ENCODE results near the gene CHRM5.

CHRM5 gene, protein sequence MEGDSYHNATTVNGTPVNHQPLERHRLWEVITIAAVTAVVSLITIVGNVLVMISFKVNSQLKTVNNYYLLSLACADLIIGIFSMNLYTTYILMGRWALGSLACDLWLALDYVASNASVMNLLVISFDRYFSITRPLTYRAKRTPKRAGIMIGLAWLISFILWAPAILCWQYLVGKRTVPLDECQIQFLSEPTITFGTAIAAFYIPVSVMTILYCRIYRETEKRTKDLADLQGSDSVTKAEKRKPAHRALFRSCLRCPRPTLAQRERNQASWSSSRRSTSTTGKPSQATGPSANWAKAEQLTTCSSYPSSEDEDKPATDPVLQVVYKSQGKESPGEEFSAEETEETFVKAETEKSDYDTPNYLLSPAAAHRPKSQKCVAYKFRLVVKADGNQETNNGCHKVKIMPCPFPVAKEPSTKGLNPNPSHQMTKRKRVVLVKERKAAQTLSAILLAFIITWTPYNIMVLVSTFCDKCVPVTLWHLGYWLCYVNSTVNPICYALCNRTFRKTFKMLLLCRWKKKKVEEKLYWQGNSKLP

DNA sequence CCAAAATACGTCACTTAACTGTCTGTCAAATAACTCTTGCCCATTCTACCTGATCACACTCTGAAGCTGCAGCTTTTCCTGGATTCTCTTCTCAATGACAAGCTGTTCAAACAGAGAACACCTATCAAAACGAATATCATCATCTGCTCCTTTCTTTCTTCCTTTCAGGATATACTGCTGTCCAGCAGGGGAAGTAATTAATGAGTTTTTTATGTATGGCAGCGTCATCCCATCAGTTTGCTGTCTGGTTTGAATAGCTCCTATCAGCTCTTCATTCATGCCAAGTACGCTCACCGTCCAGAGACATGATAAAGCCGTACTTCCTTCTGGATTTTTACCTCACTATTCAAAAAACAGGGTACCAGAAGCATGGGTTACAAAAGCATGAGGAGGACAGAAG, at the start of gene CHRM5:
TSS of gene CHRM5 (plus strand) at position 274 of the 400 bp plus-strand sequence. CDS start 94,221 bp downstream, outside the sequence.
- DNase-seq (ENCODE audit: low read depth) = no peak

GRCh38 chr15:33923446-33923845, 44.9 kb upstream of the CHRM5 start:
- no peak for DNase-seq (ENCODE audit: low read depth)

DNA sequence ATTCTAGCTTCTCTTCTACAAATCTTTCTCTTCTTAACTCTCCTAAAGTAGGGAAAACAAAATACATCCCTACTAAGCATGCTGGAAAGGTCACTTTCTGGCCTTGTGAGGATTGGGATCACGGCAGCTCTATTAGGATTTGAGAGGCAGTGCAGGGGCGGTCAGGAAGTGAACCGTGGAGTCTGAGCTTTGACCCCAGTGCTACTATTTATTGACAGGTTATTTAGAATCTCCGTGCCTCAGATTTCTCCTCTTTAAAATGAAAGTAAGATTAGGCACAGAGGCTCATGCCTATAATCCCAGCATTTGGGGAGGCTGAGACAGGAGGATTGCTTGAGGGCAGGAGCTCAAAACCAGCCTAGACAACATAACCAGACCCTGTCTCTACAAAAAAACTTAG, 42.0 kb upstream of the CHRM5 start:
- no peak for DNase-seq (ENCODE audit: low read depth)

DNA sequence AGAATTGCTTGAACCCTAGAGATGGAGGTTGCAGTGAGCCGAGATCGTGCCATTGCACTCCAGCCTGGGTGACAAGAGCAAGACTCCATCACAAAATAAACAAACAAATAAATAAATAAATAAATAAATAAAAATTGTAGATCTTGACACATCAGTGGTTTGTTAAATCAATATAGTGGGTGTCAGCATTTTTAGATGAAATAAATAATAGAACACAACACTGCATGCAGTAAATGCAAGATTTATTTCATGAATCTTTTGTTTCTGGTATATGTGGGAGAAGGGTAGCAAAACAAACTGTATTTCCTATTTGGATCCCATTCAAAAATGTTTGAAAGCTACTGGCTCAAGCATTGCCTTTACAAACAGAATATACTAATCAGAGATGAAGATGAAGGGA, 35.6 kb upstream of the CHRM5 start:
- no peak for DNase-seq (ENCODE audit: low read depth)

- no peak for DNase-seq (ENCODE audit: low read depth)
Observed at GRCh38 chr15:33934396-33934795, 33.9 kb upstream of the CHRM5 start.

DNA sequence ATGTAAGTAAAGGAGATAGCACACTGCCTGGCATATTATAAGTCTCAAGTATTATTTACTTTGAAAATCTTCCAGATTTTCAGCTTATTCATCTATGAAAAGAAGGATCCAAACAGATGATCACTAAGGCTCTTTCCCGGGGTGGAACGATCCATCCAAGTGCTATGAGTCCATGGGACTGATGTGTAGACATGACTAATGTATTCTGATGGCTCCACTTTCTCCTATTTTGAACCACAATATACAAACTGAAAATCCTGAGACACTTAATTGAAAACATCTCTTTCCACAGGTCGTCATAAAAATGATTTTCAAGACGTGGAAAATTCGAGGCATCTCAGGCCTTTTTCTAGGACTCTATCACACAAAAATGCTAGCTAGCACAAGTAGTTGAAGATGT, 33.4 kb upstream of the CHRM5 start:
- no peak for DNase-seq (ENCODE audit: low read depth)

- DNase-seq (ENCODE audit: low read depth) = no peak
Observed at GRCh38 chr15:33941279-33942063, 26.8 kb upstream of the CHRM5 start.

DNA sequence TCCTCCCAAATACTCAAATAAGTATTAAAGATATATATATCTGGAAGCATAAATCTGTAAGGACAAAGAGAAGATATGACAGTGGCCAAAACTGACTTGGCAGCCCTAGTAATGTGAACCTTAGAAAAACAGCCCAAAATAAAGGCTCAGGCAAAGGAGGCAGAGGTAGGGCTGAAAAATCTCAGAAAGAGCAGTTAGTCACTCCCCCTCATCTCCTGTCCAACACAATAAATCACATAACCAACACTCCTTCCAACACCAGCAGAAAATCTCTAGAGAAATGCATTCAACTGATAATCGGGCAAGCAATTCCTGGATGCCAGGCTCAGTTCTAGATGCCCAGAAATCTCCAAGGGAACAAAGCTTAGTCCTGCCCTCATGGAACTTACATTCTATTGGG, 22.1 kb upstream of the CHRM5 start:
- DNase-seq (ENCODE audit: low read depth) = no peak

GRCh38 chr15:33955945-33956344, 12.4 kb upstream of the CHRM5 start:
- no peak for DNase-seq (ENCODE audit: low read depth)

DNA sequence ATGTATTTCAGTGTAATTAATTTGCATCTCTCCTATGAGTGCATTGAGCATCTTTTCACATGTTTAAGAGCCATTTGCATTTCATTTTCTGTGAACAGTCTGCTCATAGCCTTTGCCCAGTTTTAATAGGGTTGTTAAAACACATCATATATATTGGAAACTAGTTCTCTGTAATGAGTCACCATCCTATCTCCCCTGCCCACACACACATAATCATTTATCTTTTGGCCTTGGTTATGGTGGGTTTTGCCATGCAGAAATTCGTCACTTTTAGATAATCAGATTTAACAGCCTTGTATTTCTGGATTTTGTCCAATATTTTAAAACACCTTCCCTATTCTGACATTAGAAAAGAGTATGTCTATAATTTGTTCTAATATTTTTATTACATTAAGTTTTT, 11.9 kb upstream of the CHRM5 start:
- DNase-seq (ENCODE audit: low read depth) = no peak

DNA sequence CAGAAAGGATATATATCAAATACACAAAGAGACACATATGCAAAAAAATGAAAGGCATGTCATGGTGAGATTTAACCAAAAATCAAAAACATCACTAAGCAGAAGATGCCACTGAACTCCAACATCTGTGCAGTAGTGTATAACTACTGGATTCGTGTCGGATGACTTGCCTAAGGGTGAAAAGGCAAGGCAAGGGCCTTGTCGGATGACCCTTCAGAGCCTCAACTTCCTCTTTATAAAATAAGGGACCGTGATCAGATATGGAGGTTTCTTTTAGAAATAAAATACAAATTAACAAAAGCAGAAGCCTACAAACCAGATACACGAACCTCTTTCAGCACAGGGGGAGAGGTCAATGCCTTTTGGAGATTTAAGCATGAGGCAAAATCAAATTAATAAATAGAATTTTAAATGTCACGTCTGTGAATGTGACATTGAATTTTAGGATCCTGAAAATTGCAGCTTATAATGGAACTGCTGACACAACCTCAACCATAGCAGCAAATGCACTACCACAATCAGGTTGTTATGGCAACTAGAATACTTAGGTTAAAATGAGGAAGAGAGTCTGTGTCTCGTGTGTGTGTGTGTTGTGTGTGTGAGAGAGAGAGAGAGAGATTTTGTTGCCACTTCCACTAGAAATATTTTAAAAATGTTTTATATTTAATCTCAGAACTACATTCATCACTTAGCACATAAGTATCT, 8.3 kb upstream of the CHRM5 start:
- DNase-seq (ENCODE audit: low read depth) = no peak

DNA sequence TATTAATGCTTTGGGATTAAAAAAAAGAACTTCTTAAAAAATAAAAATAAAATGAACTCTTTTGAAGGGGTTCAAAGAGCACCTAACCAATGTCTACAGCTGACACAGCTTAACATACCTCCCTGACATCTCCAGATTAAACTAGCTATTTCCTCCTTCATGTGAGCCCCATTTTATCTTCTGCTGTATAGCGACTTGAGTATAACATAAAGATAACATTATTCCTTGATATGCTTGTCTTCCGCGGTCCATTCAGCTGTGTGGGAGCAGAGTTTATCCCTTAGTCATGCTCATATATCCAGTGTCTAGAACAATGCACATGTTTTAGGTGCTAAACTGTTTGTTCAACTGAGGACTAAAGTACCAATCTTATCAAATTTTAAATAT, 7.8 kb upstream of the CHRM5 start:
- no peak for DNase-seq (ENCODE audit: low read depth)

DNA sequence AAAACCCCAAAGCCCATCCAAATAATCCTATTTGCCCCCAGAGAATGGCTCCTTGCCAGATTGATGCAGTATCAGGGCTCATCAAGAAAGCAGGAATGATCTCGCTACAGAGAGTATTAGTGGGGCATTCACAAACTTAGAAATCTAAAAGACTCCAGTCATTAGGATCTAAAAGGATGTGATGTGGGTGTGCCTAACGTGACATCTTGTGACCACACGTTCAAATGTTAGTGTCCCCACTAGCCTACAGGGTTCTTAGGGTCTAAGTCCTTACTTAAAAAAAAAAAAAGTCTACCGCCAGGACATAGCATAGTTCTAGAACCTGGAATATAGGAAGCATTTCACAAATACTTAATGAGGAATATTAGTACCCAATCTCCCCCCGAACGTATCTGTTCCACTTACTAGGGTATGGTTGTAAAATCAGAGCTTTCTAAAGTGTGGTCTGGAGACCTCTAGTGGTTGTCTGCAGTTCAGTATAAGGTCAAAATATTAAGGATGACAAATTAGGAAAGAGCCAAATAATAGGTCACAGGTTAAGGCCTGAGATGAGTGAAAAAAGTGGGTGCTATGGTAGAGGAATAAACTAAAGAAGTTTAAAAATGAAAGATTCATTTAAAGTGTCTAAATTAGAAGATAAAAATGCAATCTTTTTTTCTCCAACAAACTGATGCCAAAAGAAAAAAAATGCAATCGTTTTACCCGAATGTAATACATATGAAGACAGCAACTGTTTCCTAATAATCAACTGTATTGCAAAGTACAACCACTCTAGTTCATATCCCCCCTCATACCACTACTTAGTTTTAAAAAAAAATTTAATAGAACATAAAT, 4.2 kb upstream of the CHRM5 start:
- DNase-seq (ENCODE audit: low read depth) = no peak

- DNase-seq (ENCODE audit: low read depth) = no peak
Observed at GRCh38 chr15:33964665-33965040, 3.6 kb upstream of the CHRM5 start.

GRCh38 chr15:33968821-33969220, 524 bp downstream of the CHRM5 start:
- DNase-seq (ENCODE audit: low read depth) = no peak

DNA sequence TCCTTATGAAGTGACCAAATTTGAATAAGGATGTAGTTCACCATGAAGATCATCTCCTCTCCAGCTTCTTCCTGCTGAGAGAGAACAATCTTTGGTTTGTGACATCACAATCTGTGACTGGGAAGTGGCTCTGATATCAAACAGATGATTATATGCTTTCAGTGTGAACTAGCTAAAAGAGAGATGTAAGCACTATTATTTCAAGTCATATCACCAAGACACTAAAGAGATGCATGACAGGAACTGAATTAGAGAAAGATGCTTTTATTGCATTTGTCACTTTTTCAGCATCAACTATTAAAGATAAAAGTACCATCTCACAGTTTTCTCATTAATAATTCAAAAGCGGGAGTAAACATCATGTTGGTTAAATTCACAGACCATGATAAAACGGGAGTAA, 3.5 kb downstream of the CHRM5 start:
- DNase-seq (ENCODE audit: low read depth) = no peak

- no peak for DNase-seq (ENCODE audit: low read depth)
Observed at GRCh38 chr15:33975022-33975565, 6.8 kb downstream of the CHRM5 start.

DNA sequence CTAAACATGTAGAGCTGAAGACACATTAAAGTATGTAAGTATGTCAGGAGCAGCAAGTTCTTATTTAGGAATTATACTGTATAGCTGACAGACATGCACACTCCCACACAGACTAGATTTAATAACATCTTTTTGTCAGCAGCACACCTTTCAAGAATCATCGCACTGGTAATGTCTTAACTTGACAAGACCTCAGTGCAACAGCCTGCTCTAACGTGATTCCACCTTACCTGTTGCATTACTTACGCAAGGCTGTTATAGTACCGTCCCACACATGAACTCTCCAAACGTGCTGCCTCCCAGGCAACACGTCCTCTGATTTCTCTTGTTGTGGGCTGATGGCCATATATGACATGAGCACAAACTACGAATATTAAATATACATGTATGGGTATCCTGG, 11.9 kb downstream of the CHRM5 start:
- no peak for DNase-seq (ENCODE audit: low read depth)

DNA sequence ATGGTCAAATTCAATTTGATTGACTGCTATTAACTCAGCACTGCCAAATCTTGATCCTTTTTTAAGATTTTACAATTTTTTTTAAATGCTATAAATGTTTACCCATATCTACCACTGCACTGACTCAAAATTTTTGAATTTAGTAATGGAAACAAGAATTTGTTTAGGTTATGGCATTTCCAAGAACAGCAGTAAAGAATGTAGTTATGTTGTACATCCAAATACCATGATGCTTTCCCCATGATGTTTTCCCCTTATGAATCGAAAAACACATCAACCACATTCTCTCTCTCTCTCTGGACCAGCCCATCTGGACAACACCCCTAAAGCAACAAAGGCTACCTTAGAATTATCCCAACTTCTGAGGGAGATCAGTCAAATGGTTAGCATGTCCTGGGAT, 14.2 kb downstream of the CHRM5 start:
- DNase-seq (ENCODE audit: low read depth) = no peak

DNA sequence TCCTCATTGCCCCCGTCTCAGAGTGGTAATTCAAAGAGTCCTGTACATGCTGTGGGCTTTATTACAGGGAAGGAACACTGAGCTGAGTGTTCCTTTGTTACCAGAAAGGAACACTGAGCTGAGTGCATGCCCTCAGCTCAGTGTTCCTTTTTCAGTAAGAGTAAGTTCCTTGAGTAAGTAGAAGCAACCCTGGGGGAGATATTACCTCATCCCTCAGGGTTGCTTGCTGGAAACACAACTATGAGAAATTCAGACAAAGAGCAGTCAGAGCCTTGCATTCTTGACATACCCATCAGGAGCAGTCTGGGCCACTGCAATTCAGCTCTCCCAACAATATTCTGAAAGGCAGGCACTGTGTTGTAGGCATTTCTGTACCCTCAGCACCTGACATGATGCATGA, 17.0 kb downstream of the CHRM5 start:
- no peak for DNase-seq (ENCODE audit: low read depth)

DNA sequence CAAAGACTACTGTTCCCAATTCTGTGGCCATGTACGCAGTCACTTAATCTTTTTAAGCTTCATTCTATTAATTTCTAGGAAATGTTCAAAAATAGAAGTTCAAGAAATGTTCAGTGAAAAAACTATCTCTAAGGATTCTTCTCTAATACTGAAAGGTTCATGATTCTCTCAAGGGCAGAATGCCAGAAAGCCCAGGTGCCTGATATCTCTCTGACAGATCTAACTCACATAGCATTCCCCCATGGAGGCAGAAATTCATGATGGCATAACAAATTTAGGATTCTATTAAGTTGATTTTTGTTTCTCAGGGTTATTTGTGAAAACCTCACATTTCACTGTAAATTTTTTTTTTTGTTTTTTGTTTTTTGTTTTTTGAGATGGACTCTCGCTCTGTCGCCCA, 17.5 kb downstream of the CHRM5 start:
- no peak for DNase-seq (ENCODE audit: low read depth)
